ENCODE measurements around the gene RNF207.

Gene RNF207

GRCh38 chr1:6168947-6169586 is 36.9 kb upstream of the RNF207 start:
- no peaks in the 10 kb centered on the region for H3K4me1 Mint-ChIP-seq
- H3K27me3 Mint-ChIP-seq = peaks cover 66% of the 10 kb centered on the region
- ATAC-seq = no peak
- H3K27ac Mint-ChIP-seq = no peak overlapping the region
- no peaks in the 10 kb centered on the region for H3K9me3 Mint-ChIP-seq
- H3K36me3 Mint-ChIP-seq = no peaks in the 10 kb centered on the region
- no peak overlapping the region for H3K4me3 Mint-ChIP-seq

GRCh38 chr1:6170116-6170741 is 35.7 kb upstream of the RNF207 start:
- Mint-ChIP-seq H3K9me3 (no peaks in the 10 kb centered on the region), H3K27ac (no peak overlapping the region), H3K4me3 (no peak overlapping the region), H3K27me3 (peaks cover 54% of the 10 kb centered on the region), H3K4me1 (no peaks in the 10 kb centered on the region), H3K36me3 (no peaks in the 10 kb centered on the region)
- ATAC-seq = no peak

- Mint-ChIP-seq H3K9me3 (no peaks in the 10 kb centered on the region), H3K27ac (no peak overlapping the region), H3K4me1 (no peaks in the 10 kb centered on the region), H3K27me3 (peaks cover 49% of the 10 kb centered on the region), H3K36me3 (no peaks in the 10 kb centered on the region), H3K4me3 (no peak overlapping the region)
- ATAC-seq = no peak
Measured at GRCh38 chr1:6170742-6171201, 35.1 kb upstream of the RNF207 start.

- Mint-ChIP-seq H3K27me3 (peaks cover 43% of the 10 kb centered on the region), H3K4me3 (no peak overlapping the region), H3K9me3 (no peaks in the 10 kb centered on the region), H3K27ac (no peak overlapping the region), H3K36me3 (no peaks in the 10 kb centered on the region), H3K4me1 (no peaks in the 10 kb centered on the region)
- no peak for ATAC-seq
Measured at GRCh38 chr1:6171548-6172124, 34.3 kb upstream of the RNF207 start.

GRCh38 chr1:6172549-6172948 is 33.4 kb upstream of the RNF207 start:
- no peak overlapping the region for H3K27ac Mint-ChIP-seq
- peaks cover 43% of the 10 kb centered on the region for H3K27me3 Mint-ChIP-seq
- H3K36me3 Mint-ChIP-seq = no peaks in the 10 kb centered on the region
- no peak overlapping the region for H3K4me3 Mint-ChIP-seq
- no peaks in the 10 kb centered on the region for H3K9me3 Mint-ChIP-seq
- H3K4me1 Mint-ChIP-seq = peaks cover 1% of the 10 kb centered on the region
- ATAC-seq = no peak

- no peak for ATAC-seq
- no peaks in the 10 kb centered on the region for H3K36me3 Mint-ChIP-seq
- peaks cover 37% of the 10 kb centered on the region for H3K27me3 Mint-ChIP-seq
- no peak overlapping the region for H3K4me3 Mint-ChIP-seq
- H3K4me1 Mint-ChIP-seq = peaks cover 10% of the 10 kb centered on the region
- no peak overlapping the region for H3K27ac Mint-ChIP-seq
- no peaks in the 10 kb centered on the region for H3K9me3 Mint-ChIP-seq
Measured at GRCh38 chr1:6174621-6175410, 31.1 kb upstream of the RNF207 start.

GRCh38 chr1:6175411-6175828 is 30.5 kb upstream of the RNF207 start:
- no peak for ATAC-seq
- no peaks in the 10 kb centered on the region for H3K9me3 Mint-ChIP-seq
- peaks cover 37% of the 10 kb centered on the region for H3K27me3 Mint-ChIP-seq
- no peaks in the 10 kb centered on the region for H3K36me3 Mint-ChIP-seq
- peaks cover 10% of the 10 kb centered on the region for H3K4me1 Mint-ChIP-seq
- H3K27ac Mint-ChIP-seq = no peak overlapping the region
- H3K4me3 Mint-ChIP-seq = no peak overlapping the region

- Mint-ChIP-seq H3K4me3 (no peak overlapping the region), H3K36me3 (no peaks in the 10 kb centered on the region), H3K4me1 (peaks cover 22% of the 10 kb centered on the region), H3K27ac (no peak overlapping the region), H3K9me3 (no peaks in the 10 kb centered on the region), H3K27me3 (peaks cover 43% of the 10 kb centered on the region)
- ATAC-seq = no peak
Measured at GRCh38 chr1:6176779-6177178, 29.1 kb upstream of the RNF207 start.

- Mint-ChIP-seq H3K4me1 (peaks cover 26% of the 10 kb centered on the region), H3K27ac (no peak overlapping the region), H3K9me3 (no peaks in the 10 kb centered on the region), H3K4me3 (no peak overlapping the region), H3K27me3 (peaks cover 44% of the 10 kb centered on the region), H3K36me3 (no peaks in the 10 kb centered on the region)
- no peak for ATAC-seq
Measured at GRCh38 chr1:6177681-6178380, 28.1 kb upstream of the RNF207 start.

GRCh38 chr1:6178751-6179563 is 27.0 kb upstream of the RNF207 start:
- ATAC-seq = peak; percentile 5
- H3K4me3 Mint-ChIP-seq = peak overlapping the region; percentile 33

GRCh38 chr1:6179564-6180175 is 26.2 kb upstream of the RNF207 start:
- ATAC-seq = peak; percentile 29
- Mint-ChIP-seq H3K36me3 (peaks cover 7% of the 10 kb centered on the region), H3K27me3 (peaks cover 44% of the 10 kb centered on the region), H3K27ac (no peak overlapping the region), H3K4me3 (no peak overlapping the region), H3K4me1 (peaks cover 39% of the 10 kb centered on the region), H3K9me3 (no peaks in the 10 kb centered on the region)

More at GRCh38 chr1:6178751-6179563, 27.0 kb upstream of the RNF207 start:
- no peaks in the 10 kb centered on the region for H3K9me3 Mint-ChIP-seq
- no peak overlapping the region for H3K27ac Mint-ChIP-seq
- H3K4me1 Mint-ChIP-seq = peaks cover 32% of the 10 kb centered on the region
- H3K27me3 Mint-ChIP-seq = peaks cover 44% of the 10 kb centered on the region
- H3K36me3 Mint-ChIP-seq = no peaks in the 10 kb centered on the region

- Mint-ChIP-seq H3K27ac (no peak within 1 kb of the TSS), H3K4me1 (peaks cover 39% of the 10 kb centered on the region), H3K4me3 (peak within 1 kb of the TSS; percentile 67), H3K36me3 (peaks cover 9% of the 10 kb centered on the region), H3K27me3 (peaks cover 44% of the 10 kb centered on the region), H3K9me3 (no peaks in the 10 kb centered on the region)
- ATAC-seq = no peak
Measured at GRCh38 chr1:6180268-6180706, 25.6 kb upstream of the RNF207 start, which contains the start of gene CHD5. CHD5 (minus strand) TSS chr1:6180321; CDS start chr1:6180023, 298 bp downstream.

- Mint-ChIP-seq H3K4me1 (peaks cover 39% of the 10 kb centered on the region), H3K9me3 (no peaks in the 10 kb centered on the region), H3K4me3 (peak overlapping the region; percentile 67), H3K27ac (no peak overlapping the region), H3K27me3 (peaks cover 44% of the 10 kb centered on the region), H3K36me3 (peaks cover 13% of the 10 kb centered on the region)
- ATAC-seq = peak; percentile 25
Measured at GRCh38 chr1:6180707-6181311, 25.1 kb upstream of the RNF207 start.
